Esophagus (tissue), 2 donors: ENCODE data around the gene NKIRAS1. TPM values are rescaled to one million over a fixed set of nuclear protein-coding genes. Genes with fewer than 3 reads are reported as not detected.
"Not testable (repeated sequence)": the region's sequence is repeated elsewhere in the genome, so short reads cannot be mapped to it uniquely, and the experiment has no call there.

Experiments used
- H3K27ac ChIP-seq, 2 donors: one replicate each; pipeline ENCODE4 v1.5.1; 2013; ENCODE audit warnings: low read depth in 2 of 2, mild to moderate bottlenecking in 2 of 2, inconsistent platforms in 1 of 2, low read length in 1 of 2, moderate library complexity in 1 of 2
- H3K27me3 ChIP-seq, 2 donors: one replicate each; pipeline ENCODE4 v1.6.1; 2013; ENCODE audit warnings: low read length in 2 of 2, control low read depth in 1 of 2, mild to moderate bottlenecking in 1 of 2; ENCODE audit not compliant: insufficient read depth in 2 of 2, control insufficient read depth in 1 of 2
- H3K36me3 ChIP-seq, 2 donors: one replicate each; pipeline ENCODE4 v1.6.1; 2013; ENCODE audit warnings: low read length in 1 of 2; ENCODE audit not compliant: control insufficient read depth in 2 of 2, insufficient read depth in 2 of 2
- H3K4me1 ChIP-seq, 2 donors: one replicate each; pipeline ENCODE4 v1.6.1; 2013; ENCODE audit warnings: low read length in 1 of 2; ENCODE audit not compliant: control insufficient read depth in 2 of 2, insufficient read depth in 2 of 2
- H3K4me3 ChIP-seq, 2 donors: one replicate each; pipeline ENCODE4 v1.5.1; 2013; ENCODE audit warnings: low read length in 2 of 2, mild to moderate bottlenecking in 2 of 2, low read depth in 1 of 2, moderate library complexity in 1 of 2
- H3K9me3 ChIP-seq, 2 donors: one replicate each; pipeline ENCODE4 v1.6.1; 2013; ENCODE audit warnings: mild to moderate bottlenecking in 2 of 2, low read depth in 1 of 2, low read length in 1 of 2, moderate library complexity in 1 of 2; ENCODE audit not compliant: control insufficient read depth in 2 of 2, insufficient read depth in 1 of 2
- WGBS, 2 donors: extraction: QIAGEN DNeasy Blood & Tissue Kit; methylation state at CpG; one replicate each; pipeline ENCODE4 v1.1.7; 2013; 5-methylcytosine and 5-hydroxymethylcytosine counted together
- polyA plus RNA-seq, 2 donors: library from polyadenylated mRNA; stranded (reverse); fragments of 200-250 nt; gene quantifications; one replicate each; pipeline ENCODE4 v1.2.3, GENCODE V29; 2013
- donor health status: healthy with polysubstance abuse.
- donor health status: Bipolar disorder and iron deficiency.

The NKIRAS1 gene
- polyA plus RNA-seq, 2 donors, result 4.9 to 5.4 TPM

GRCh38 chr3:23889950-23890349, 26.8 kb downstream of the NKIRAS1 start:
- no peaks in the 10 kb centered on the region for H3K36me3 ChIP-seq
- no peaks in the 10 kb centered on the region for H3K27me3 ChIP-seq
- no peaks in the 10 kb centered on the region for H3K9me3 ChIP-seq
- no peak overlapping the region for H3K27ac ChIP-seq
- no peak overlapping the region for H3K4me3 ChIP-seq
- WGBS, 2 donors, result 81 to 83% methylated on average over 5 of the region's 5 CpGs
- H3K4me1 ChIP-seq, result no peaks in the 10 kb centered on the region

- Histone ChIP-seq H3K36me3 (no peaks in the 10 kb centered on the region), H3K4me3 (no peak overlapping the region), H3K27ac (no peak overlapping the region), H3K27me3 (no peaks in the 10 kb centered on the region), H3K9me3 (no peaks in the 10 kb centered on the region), H3K4me1 (no peaks in the 10 kb centered on the region)
- WGBS, 2 donors, result 50 to 69% methylated on average over 2 of the region's 2 CpGs
Measured at GRCh38 chr3:23889386-23889785, 27.4 kb downstream of the NKIRAS1 start.

GRCh38 chr3:23888617-23889228, 28.1 kb downstream of the NKIRAS1 start:
- Histone ChIP-seq H3K27me3 (no peaks in the 10 kb centered on the region), H3K36me3 (no peaks in the 10 kb centered on the region), H3K27ac (no peak overlapping the region), H3K4me3 (no peak overlapping the region), H3K9me3 (no peaks in the 10 kb centered on the region), H3K4me1 (no peaks in the 10 kb centered on the region)
- 51 to 60% methylated on average over 3 of the region's 3 CpGs for WGBS, 2 donors

GRCh38 chr3:23886311-23886710, 30.5 kb downstream of the NKIRAS1 start:
- Histone ChIP-seq H3K36me3 (peaks cover 0 to 8% of the 10 kb centered on the region in 2 donors), H3K9me3 (no peaks in the 10 kb centered on the region), H3K4me1 (no peaks in the 10 kb centered on the region), H3K27ac (no peak overlapping the region), H3K4me3 (no peak overlapping the region), H3K27me3 (no peaks in the 10 kb centered on the region)
- WGBS, 2 donors, result 96 to 98% methylated on average over 3 of the region's 3 CpGs

- Histone ChIP-seq H3K27me3 (no peaks in the 10 kb centered on the region), H3K4me1 (no peaks in the 10 kb centered on the region), H3K36me3 (peaks cover 0 to 8% of the 10 kb centered on the region in 2 donors), H3K4me3 (no peak overlapping the region), H3K9me3 (no peaks in the 10 kb centered on the region), H3K27ac (no peak overlapping the region)
- WGBS, 2 donors, result 87 to 89% methylated on average over 6 of the region's 6 CpGs
Measured at GRCh38 chr3:23885210-23885609, 31.6 kb downstream of the NKIRAS1 start.

- WGBS, 2 donors, result 86 to 94% methylated on average over 2 of the region's 2 CpGs
- Histone ChIP-seq H3K27me3 (no peaks in the 10 kb centered on the region), H3K9me3 (no peaks in the 10 kb centered on the region), H3K4me3 (no peak overlapping the region), H3K36me3 (peaks cover 0 to 8% of the 10 kb centered on the region in 2 donors), H3K27ac (no peak overlapping the region), H3K4me1 (peaks cover 0 to under 1% of the 10 kb centered on the region in 2 donors)
Measured at GRCh38 chr3:23884481-23884880, 32.3 kb downstream of the NKIRAS1 start.

- 97 to 98% methylated on average over 28 of the region's 28 CpGs for WGBS, 2 donors
- Histone ChIP-seq H3K36me3 (peaks cover 0 to 8% of the 10 kb centered on the region in 2 donors), H3K4me1 (peaks cover 0 to 2% of the 10 kb centered on the region in 2 donors), H3K9me3 (no peaks in the 10 kb centered on the region), H3K27ac (no peak overlapping the region), H3K27me3 (no peaks in the 10 kb centered on the region), H3K4me3 (no peak overlapping the region)
Measured at GRCh38 chr3:23882487-23882918, 34.3 kb downstream of the NKIRAS1 start.

GRCh38 chr3:23881993-23882392, 34.8 kb downstream of the NKIRAS1 start:
- not testable (repeated sequence) for H3K36me3 ChIP-seq, H3K27ac ChIP-seq, H3K27me3 ChIP-seq, H3K9me3 ChIP-seq, H3K4me3 ChIP-seq, H3K4me1 ChIP-seq
- WGBS, 2 donors, result 86 to 87% methylated on average over 4 of the region's 4 CpGs

- H3K36me3 ChIP-seq, result peaks cover 0 to 8% of the 10 kb centered on the region in 2 donors
- no peak overlapping the region for H3K4me3 ChIP-seq
- 58 to 68% methylated on average over 4 of the region's 4 CpGs for WGBS, 2 donors
- peaks cover 0 to 2% of the 10 kb centered on the region in 2 donors for H3K4me1 ChIP-seq
- H3K27me3 ChIP-seq, result no peaks in the 10 kb centered on the region
- H3K9me3 ChIP-seq, result no peaks in the 10 kb centered on the region
- no peak overlapping the region for H3K27ac ChIP-seq
Measured at GRCh38 chr3:23880703-23881339, 36.0 kb downstream of the NKIRAS1 start.

GRCh38 chr3:23879485-23879884, 37.3 kb downstream of the NKIRAS1 start:
- Histone ChIP-seq H3K36me3 (peaks cover 0 to 8% of the 10 kb centered on the region in 2 donors), H3K4me1 (peaks cover 0 to 2% of the 10 kb centered on the region in 2 donors), H3K27me3 (no peaks in the 10 kb centered on the region), H3K9me3 (no peaks in the 10 kb centered on the region), H3K27ac (no peak overlapping the region), H3K4me3 (no peak overlapping the region)
- 96 to 97% methylated on average over 8 of the region's 8 CpGs for WGBS, 2 donors
